ENCODE results near the gene SYS1. TPM values are rescaled to one million over a fixed set of nuclear protein-coding genes. Genes with fewer than 3 reads are reported as not detected.

SYS1 gene
- total and polyA plus RNA-seq, 2 of the 8 experiments (the other 6 are each of a cell fraction or from before 2014, with no cell fraction given): 19.6 to 50.8 TPM

DNA sequence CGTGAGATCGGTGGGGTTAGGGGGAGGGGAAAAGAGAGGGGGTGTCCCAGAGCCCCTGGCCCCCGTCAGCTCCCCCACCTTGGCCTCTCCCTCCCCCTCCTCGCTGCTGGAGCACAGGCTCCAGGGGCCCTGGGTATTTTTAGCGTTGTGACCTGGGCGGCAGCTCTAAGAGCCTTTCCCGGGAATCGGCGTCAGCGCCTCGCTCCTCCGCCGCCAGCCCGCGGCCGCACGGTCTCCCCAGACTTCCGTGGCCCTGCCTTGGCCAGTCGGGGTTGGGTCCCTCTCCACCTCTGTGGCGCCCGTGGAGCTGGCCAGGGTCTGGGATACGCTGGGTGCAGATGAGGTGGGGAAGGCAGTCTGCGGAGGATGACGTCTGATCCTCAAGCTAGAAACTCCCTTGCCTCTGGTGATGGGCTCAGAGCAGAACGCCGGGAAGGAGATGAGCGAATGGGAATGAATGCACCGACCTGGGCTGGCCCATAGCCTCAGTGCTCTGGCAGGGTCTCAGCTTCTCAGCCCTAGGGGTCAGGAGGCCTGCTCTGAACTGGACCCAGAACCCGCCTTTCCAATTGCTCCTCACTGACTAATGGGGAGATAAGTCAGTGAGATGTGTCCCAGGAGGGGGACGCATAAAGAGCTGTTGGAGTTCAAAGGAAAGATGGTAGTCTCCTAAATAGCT, 44.2 kb downstream of the SYS1 start (continued):
- TF ChIP-seq BRCA1 (IDR thresholded peaks at IDR 0.05; ENCODE audit: low read depth, low read length): no peak
- TF ChIP-seq TAF1 (IDR thresholded peaks at IDR 0.05; ENCODE audit: low read depth, low read length): 0 out of 2 replicates have a peak, but pooled peaks have one; percentile 21
- no peak for TF ChIP-seq SIRT6 (IDR thresholded peaks at IDR 0.05; ENCODE audit: low read length)

Data from H1 (cell line).